HepG2 (cell line): ENCODE results near the gene GALNT9. TPM values are rescaled to one million over a fixed set of nuclear protein-coding genes. Genes with fewer than 3 reads are reported as not detected.

Experiments
- CCDC6 ChIP-seq: sonication (generic); formaldehyde crosslinking; IDR thresholded peaks from 2 replicates; pipeline ENCODE4 v1.8.1; 2022; ENCODE audit warnings: mild to moderate bottlenecking, missing genetic modification reagents, moderate library complexity
- DR1 ChIP-seq: sonication (generic); formaldehyde crosslinking; IDR thresholded peaks from 2 replicates; pipeline ENCODE4 v1.8.0; 2021; ENCODE audit warnings: mild to moderate bottlenecking, missing genetic modification reagents, inconsistent platforms
- HMGXB3 ChIP-seq: sonication (generic); formaldehyde crosslinking; IDR thresholded peaks from 2 replicates; pipeline ENCODE4 v1.4.0; 2020; ENCODE audit warnings: missing genetic modification reagents, borderline replicate concordance
- MLLT10 ChIP-seq: sonication (generic); formaldehyde crosslinking; IDR thresholded peaks from 2 replicates; pipeline ENCODE4 v1.4.0; 2020; ENCODE audit warnings: missing genetic modification reagents
- MXD3 ChIP-seq: IDR thresholded peaks from 2 replicates; pipeline ENCODE4 v1.6.1; 2016; ENCODE audit warnings: mild to moderate bottlenecking, missing biosample characterization, missing genetic modification reagents
- NFE2L2 ChIP-seq: fragments of 150-350 bp; IDR thresholded peaks from 2 replicates; pipeline ENCODE4 v1.6.1; 2014; ENCODE audit warnings: low read length
- TGIF2 ChIP-seq: IDR thresholded peaks from 2 replicates; pipeline ENCODE4 v1.6.1; 2016; ENCODE audit warnings: control low read depth, missing compliant biosample characterization
- ZBTB40 ChIP-seq, 2 experiments: fragments of 450-650 bp in 1 of 2; sonication (generic) in 1 of 2; formaldehyde crosslinking in 1 of 2; IDR thresholded peaks; 2 replicates each; pipeline versions ENCODE4 v1.6.1 to v1.8.0; 2016 to 2022; ENCODE audit warnings: antibody characterized with exemption in 1 of 2, mild to moderate bottlenecking in 1 of 2, missing genetic modification reagents in 1 of 2
- ZFY ChIP-seq: sonication (generic); formaldehyde crosslinking; IDR thresholded peaks from 2 replicates; pipeline ENCODE4 v1.4.0; 2020; ENCODE audit warnings: missing genetic modification reagents
- polyA plus RNA-seq, 8 experiments: library from polyadenylated mRNA; depleted of rRNA in 3 of 8; stranded (reverse) in 7 of 8; unstranded in 1 of 8; fragments of >200 nt; fragmentation: Illumina TruSeq in 4 of 8; extraction: Trizol in 4 of 8; gene quantifications; 2 replicates each; pipeline versions ENCODE4 v1.2.1 to v1.2.3, GENCODE V29; 2011 to 2016; ENCODE audit warnings: low read depth in 4 of 8, missing spikeins in 1 of 8, mixed read lengths in 1 of 8; ENCODE audit not compliant: insufficient read depth in 1 of 8
- total RNA-seq, 5 experiments: library from RNA; depleted of rRNA; stranded (reverse); fragments of >200 nt; fragmentation: Illumina TruSeq; extraction: Trizol; gene quantifications; 2 replicates each; pipeline ENCODE4 v1.2.3, GENCODE V29; 2016; ENCODE audit warnings: low read depth in 1 of 5

The GALNT9 gene
- total and polyA plus RNA-seq, 2 of the 13 experiments (the other 11 are each of a cell fraction or from before 2014, with no cell fraction given): 0.04 TPM; not detected in 1

- TF ChIP-seq ZBTB40 (IDR thresholded peaks at IDR 0.05) (no peak), ZBTB40 (CRISPR knock-in tag; IDR thresholded peaks at IDR 0.05) (no peak), MXD3 (CRISPR knock-in tag) (no peak), ZFY (CRISPR knock-in tag) (no peak), NFE2L2 (no peak), HMGXB3 (no peak), DR1 (no peak), MLLT10 (CRISPR knock-in tag) (no peak), TGIF2 (CRISPR knock-in tag) (no peak), CCDC6 (CRISPR knock-in tag) (no peak)
These were observed 10.5 kb upstream of the GALNT9 start (continued) for GRCh38 chr12:132339856-132340255.
